PC-9 (cell line): ENCODE data around the gene PRKCI.
"Not testable (repeated sequence)": the region's sequence is repeated elsewhere in the genome, so short reads cannot be mapped to it uniquely, and the experiment has no call there.

ENCODE experiments used
- EZH2 ChIP-seq: fragments of 200-600 bp; sonication (generic); IDR thresholded peaks from 2 replicates; pipeline ENCODE4 v1.8.0; 2017; ENCODE audit warnings: antibody characterized with exemption, low read depth
- TF ChIP-seq, protein P1 (sequence below): fragments of 200-600 bp; sonication (generic); conservative IDR thresholded peaks from 2 replicates; pipeline ENCODE4 v1.6.1; 2017; ENCODE audit warnings: mixed run types, antibody characterized with exemption, mild to moderate bottlenecking, moderate library complexity

GRCh38 chr3:170277311-170277710 lies 55.1 kb downstream of the PRKCI start:
- TF ChIP-seq, protein P1, sequence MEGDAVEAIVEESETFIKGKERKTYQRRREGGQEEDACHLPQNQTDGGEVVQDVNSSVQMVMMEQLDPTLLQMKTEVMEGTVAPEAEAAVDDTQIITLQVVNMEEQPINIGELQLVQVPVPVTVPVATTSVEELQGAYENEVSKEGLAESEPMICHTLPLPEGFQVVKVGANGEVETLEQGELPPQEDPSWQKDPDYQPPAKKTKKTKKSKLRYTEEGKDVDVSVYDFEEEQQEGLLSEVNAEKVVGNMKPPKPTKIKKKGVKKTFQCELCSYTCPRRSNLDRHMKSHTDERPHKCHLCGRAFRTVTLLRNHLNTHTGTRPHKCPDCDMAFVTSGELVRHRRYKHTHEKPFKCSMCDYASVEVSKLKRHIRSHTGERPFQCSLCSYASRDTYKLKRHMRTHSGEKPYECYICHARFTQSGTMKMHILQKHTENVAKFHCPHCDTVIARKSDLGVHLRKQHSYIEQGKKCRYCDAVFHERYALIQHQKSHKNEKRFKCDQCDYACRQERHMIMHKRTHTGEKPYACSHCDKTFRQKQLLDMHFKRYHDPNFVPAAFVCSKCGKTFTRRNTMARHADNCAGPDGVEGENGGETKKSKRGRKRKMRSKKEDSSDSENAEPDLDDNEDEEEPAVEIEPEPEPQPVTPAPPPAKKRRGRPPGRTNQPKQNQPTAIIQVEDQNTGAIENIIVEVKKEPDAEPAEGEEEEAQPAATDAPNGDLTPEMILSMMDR: not testable (repeated sequence)
- TF ChIP-seq EZH2: not testable (repeated sequence)
